Activated T-cell treated with anti-CD3 and anti-CD28 coated beads for 48 hours (primary cell): ENCODE data around the gene ANKRD40.
"Not testable (repeated sequence)": the region's sequence is repeated elsewhere in the genome, so short reads cannot be mapped to it uniquely, and the experiment has no call there.

Source experiments
- DNase-seq: peaks from one replicate; pipeline ENCODE4 v3.0.0-alpha.2; 2020; ENCODE audit warnings: low read depth

ANKRD40 gene

DNA sequence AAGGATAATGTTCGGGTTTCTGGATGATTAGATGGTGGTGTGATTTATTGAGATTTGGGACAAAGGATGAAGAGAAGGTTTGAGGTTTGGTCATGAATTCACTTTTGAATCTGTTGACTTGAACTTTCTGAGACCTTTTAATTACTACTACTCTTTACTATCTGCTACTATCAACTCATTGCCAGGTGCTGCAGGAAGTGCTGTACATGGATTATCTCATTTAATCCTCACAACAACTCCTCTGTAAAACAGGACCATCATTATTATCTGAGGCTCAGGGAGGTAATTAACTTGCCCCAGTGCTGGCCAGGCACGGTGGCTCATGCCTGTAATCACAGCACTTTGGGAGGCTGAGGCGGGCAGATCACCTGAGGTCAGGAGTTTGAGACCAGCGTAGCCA lies 2.9 kb upstream of the ANKRD40 start:
- DNase-seq = no peak

DNA sequence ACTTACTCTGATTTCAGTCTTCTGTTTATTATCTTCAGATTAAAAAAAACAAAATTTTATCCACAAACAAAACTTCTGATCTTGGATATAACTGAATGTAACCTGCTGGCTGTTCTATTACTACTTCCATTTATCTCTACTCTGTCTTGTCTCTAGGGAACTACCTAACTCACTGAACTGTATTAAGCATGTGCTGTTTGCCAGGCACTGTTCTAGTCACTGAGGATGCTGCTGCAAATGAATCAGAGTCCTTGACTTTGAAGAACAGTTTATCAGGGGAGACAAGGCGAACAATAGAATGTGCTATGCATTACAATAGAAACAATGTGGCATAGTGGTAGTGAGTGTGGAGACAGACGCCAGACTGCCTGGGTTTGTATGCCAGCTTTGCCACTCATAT lies 2.3 kb upstream of the ANKRD40 start:
- DNase-seq = no peak

DNA sequence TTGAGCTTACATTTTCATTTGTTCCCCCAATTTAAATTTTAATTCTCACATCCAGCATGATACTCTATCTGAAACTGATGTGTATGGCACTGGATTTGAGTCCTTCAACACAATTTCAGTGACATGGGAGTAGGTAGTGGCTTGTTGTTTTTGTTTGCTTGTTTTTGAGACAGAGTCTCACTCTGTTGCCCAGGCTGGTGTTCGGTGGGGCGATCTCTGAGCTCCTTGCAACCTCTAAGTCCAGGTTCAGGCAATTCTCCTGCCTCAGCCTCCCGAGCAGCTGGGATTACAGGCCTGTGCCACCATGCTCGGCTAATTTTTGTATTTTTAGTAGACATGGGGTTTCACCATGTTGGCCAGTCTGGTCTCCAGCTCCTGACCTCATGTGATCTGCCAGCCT lies 1.3 kb upstream of the ANKRD40 start:
- DNase-seq = not testable (repeated sequence)

DNA sequence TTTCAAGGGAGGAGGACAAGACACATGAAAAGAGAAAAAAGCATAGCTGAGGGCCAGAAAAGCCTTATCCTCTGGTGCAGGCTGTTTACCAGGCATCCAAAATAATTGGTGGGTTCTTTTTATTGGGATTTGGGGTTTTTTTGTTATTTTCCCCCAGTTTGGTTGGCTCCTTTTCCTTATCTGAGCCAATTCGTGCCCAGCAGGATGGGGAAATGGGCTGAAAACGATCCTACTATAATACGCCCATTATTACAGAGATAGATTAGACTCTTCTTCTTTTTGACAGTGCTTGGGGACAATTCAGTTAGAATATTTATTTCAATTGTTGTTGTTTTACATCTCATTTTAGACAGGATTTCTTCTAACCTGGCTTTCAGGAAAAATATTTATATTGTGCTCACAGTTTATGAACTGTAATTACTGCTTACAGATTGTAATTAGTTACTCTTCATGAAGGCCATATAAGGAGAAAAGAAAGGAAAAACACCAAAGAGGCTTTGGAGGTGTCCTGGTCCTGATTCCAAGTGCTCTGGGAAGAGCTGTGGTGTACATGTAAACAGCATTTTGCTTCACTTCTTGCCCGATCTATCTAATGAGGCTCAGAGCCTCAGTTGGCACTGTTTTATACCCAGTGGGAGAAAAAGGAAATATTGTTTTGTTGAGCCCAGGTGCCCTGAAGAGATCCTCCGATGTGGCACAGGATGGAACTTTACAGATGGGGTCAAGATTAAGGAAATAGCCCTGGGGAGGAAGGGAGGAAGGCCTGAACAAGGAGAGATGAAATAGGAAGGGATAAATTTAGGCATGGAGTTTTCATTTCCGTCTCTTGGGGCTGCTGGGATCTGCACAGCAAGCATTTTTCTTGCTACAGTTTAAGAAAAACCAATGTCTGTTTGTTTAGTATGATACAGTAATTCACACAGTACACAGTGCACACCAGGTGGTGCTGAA lies 611 bp upstream of the ANKRD40 start:
- DNase-seq = no peak

DNA sequence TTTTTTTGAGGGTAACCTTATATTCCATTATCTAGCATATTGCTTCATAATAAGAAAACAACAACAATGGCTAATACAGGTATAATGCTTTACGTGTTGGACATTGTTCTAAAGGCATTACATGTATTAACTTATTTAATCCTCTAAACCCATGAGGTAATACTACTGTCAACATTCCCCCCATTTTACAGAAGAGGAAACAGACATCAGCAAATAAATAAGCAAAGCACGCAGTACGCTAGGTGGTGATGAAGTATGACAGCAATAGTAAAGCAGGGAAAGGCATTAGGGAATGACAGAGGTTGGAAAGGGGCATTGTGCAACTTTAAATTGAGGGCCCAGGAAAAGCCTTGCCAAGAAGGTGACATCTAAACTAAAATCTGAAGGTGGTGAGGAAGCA lies 4.6 kb downstream of the ANKRD40 start:
- DNase-seq = no peak

DNA sequence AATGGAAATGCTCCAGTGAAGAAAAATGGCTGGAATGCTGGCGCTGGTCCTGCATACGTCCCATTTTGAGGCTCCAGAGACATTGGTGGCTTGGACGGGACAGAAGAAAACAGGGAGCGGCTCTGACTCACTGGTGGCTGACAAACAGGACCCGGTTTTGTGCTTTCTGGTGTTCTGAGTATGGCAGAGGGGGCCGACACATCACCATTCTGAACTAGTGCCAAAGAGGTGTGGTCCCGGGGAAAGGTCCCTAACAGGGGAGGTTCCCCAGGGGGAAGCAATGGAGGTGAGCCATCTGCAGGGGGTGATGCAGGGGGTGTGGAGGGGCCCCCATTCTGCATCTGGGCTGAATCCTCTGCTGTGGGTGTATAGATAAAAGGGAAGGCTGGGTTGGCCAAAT lies 8.3 kb downstream of the ANKRD40 start:
- DNase-seq = no peak

DNA sequence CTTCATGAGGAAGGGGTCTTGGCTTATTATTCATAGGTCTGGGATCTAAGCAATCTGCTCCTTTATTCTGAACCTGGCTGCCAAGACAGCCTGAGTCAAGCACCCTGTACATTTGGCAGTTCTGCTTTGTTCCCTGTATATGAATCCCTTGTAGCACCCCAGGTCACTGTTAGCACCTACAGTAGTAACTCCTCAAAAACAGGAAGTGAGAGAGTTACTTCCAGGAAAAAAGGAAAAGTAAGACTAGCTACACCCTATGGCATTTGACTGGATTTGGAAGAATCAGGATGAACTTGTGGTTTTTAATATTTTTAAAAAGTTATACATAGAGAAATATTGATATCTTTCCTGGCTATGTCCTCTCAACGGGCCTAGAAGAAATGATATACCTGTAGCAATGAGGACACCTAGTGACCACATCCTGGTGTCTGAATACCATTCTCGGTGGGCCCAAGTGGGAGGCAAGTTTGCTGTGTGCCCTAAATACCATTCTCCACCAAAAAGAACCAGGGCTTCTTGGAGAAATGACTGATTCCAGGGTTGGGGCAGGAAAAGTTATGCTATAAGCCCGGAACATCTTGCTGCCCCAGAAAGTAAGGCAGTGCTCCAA lies 9.9 kb downstream of the ANKRD40 start:
- no peak for DNase-seq

DNA sequence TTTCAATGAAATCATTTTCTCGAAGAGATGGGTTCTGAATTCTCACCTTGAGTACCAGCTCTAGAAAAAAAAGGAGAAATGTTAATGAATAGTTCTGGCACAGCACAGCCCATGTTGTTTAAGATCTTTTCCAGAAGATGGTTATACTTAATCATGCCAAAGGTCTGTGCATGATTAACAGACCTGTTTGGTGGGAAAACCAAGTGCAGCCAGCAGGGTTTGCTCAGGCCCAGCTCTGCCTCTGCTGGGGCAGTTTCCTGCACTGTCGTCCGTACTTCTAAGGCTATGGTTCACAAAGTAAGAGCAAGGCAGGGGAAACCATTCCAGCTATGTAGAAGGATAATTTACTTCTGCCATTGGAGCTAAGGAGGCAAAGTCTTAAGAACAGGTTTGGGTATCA lies 10.7 kb downstream of the ANKRD40 start:
- no peak for DNase-seq

DNA sequence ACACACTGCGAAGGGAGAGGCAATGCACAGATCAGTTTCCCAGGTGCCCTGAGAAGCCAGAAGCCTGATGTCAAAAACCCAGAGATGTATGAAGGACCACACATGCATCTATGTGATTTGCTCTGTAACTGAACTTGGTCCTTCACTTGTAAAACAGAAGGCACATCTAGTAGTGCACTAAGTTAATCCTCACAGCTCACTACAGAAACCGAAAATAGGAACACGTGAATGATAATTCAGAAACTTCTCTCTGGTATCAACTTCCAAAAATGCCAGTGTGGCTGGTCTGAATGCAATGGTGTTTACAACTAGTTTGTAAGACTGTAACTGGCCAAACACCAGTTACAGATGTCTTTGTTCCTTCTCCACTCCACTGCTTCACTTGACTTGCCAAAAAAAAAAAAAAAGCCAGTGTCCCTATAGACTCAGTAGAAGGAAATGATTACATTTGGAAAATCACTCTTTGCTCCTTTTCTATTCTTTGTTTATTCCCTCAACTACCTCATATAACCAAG lies 11.3 kb downstream of the ANKRD40 start:
- no peak for DNase-seq

DNA sequence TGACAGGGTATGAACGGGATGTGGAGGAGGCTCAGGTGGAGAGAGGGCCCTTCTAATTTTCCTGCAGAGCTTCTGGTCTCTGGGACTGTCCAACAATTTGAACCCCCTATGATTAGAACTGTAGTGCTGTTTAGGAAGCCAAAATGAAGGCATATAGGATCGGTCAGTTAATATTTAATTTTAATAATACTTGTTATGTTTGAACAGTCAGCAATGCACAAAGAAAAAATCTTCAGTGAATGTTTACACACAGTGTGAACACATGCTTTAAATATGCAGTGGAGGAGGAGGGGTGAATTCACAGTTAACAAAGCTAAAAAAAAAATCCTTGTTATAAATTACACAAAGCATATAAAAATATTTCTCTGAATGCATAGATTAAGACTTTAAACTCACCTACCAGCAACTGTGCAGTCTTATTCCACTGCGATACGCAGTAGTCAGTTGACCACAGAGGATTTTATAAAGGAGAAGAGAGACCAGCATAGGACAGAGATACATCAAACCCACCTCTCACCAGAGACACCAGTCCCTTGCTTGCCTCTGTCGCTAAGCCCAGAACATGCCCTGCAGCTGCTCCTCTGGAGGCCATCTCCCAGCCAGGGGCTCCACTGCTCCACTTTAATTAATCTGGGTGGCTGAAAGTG lies 14.6 kb downstream of the ANKRD40 start:
- DNase-seq = no peak

DNA sequence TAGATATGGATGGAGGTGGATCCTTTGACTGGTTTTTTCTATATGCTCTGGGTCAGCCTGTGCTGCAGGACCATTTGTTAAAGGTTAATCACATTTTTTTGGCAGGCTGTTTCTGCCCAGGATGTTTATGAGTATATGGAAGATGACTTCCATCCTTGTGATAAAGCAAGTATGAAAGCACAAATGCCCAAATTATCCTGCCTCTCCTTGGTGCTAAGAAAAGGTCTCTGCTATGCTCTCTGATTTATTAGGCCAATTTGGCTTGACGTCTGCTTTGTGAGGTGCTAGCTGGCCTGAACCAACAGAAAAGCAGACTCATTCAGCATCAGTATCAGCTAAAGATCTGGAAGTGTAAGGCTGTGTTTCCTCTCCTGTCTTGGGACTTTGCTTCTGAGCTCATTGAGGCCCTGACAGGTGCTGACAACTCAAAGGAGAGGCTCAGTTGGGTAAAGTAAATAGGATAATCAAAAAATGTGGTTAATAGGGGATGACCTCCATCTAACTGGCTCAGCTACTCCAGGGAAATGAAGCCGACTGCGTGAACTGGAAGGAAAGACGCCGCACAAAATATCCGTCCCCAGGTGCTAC lies 15.2 kb downstream of the ANKRD40 start:
- no peak for DNase-seq

DNA sequence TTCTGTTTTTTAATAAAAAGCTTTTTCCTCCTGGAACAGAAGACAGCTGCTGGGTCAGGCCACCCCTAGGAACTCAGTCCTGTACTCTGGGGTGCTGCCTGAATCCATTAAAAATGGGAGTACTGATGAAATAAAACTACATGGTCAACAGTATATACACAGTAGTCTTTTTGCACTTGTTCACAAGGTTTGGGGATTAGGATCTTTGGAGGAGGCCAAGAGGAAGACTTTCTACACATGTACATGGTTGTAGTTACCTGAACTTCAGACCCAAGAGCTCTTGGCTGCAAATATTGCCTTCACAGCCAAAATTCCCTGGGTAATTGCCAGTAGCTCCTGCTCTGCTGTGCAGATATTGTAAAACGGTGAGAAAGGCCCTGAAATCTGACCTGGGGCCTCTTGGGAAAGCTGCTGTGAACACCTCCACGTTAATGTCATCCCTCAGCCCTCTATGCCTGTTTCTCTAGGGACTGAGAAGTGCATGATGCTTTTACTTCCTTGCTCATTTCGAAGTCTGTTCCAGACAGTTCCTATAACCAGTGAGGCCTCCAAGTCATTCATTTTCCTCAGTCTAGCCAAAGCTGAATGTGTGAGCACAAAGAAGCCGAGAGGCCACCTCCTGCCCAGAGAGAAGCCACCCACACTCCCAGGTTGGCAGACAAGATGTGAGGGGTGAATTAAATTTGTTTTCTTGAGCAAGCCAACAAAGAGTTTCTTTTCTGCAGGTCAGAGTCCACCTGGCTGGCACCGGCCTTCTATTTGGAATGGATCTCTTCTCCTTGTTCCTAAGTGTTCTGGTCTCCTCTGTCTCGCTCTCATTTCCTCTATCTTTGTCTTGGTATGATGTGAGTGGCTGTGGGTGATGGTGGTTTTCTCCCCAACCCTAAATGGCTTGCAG lies 15.9 kb downstream of the ANKRD40 start:
- DNase-seq = no peak

DNA sequence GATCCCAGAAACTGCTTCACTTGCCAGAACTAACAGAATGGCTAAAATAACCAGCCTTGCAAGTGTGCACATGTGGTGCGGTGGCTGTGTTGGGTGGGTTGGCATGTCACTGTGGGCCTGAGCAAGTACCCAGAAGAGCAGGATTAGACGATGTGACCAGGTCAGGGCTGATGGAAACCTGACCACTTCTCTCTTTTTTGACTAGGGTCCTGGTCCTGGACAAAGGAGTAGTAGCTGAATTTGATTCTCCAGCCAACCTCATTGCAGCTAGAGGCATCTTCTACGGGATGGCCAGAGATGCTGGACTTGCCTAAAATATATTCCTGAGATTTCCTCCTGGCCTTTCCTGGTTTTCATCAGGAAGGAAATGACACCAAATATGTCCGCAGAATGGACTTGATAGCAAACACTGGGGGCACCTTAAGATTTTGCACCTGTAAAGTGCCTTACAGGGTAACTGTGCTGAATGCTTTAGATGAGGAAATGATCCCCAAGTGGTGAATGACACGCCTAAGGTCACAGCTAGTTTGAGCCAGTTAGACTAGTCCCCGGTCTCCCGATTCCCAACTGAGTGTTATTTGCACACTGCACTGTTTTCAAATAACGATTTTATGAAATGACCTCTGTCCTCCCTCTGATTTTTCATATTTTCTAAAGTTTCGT lies 16.7 kb downstream of the ANKRD40 start:
- DNase-seq = no peak

DNA sequence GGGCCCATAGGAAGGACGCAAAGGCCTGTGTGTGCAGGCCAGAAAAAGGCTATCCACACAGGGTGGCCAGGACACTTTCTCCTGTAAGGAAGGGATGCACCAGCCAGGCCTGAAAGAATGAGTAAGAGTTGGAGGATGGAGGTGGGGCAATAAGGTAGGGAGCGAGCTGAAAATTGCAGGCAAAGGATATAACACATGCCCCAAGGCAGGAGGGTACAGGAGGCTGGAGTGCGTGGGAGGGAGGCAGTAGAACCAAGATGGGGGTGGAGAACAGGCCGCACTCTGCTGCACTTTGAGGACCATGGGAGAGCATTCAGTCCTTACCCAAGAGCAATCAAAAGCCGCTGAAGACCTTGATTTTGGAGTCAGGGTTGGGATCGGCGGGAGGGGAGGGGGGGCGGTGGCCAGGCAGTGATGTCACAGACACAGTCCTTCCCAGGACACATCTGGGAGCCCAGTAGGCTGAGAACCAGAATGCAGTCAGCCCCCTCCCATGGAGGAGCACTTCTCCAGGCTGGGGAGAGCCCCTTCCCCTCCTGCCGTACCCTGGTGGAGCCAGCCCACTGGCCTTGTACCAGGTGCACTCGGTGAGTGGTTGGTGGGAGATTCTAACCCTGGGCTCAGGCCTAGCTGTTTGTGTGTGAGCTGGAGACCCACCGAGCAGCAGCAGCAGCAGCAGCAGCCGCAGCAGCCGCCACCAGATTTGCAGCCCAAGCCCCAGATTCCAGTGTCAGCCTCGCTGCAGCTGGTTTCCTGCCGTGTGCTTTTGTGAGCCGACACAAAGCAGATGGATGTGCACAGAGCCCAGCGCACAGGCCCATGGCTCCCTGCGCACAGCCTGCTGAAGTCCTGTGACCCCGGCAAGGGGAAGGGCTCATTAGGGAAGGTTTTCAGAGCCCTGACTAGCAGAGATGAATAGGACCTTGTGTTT lies 17.5 kb downstream of the ANKRD40 start:
- DNase-seq = no peak

DNA sequence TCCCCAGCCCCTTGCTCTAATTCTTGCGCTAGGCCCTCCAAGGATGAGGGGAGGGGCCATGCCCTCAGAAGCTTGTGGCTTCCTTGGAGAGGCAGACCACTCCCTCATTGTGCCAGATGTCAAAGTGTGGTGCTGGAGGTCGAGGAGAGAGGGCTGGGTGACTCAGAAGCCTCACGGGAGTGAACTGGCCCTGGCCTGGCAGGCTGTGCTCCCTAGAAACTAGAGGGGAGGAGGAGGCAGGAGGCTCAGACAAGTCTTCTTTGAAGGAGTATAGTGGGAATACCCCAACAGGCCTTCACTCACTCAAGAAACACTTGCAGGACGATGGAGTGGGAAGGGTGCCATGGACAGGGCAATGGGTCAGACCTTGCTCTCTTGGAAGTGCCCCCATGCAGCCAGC lies 18.5 kb downstream of the ANKRD40 start:
- DNase-seq = no peak

DNA sequence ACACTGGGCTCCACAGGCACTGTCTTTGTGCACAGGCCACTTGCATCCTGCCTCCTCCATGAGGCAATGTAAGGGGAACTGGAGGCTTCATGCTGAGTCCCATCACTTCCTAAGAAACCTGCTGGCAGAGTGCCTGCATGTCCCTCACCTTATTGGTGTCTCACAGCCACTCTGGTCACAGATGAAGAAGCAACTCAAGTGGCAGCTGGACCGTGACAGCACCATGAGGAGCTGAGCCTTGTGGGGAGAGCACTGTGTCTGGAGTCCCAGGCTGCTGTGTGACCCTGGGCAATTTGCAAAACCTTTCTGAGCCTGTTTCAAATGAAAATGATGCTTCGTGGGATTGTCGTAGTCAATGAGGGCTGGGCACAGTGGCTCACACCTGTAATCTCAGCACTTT lies 19.5 kb downstream of the ANKRD40 start:
- DNase-seq = no peak

DNA sequence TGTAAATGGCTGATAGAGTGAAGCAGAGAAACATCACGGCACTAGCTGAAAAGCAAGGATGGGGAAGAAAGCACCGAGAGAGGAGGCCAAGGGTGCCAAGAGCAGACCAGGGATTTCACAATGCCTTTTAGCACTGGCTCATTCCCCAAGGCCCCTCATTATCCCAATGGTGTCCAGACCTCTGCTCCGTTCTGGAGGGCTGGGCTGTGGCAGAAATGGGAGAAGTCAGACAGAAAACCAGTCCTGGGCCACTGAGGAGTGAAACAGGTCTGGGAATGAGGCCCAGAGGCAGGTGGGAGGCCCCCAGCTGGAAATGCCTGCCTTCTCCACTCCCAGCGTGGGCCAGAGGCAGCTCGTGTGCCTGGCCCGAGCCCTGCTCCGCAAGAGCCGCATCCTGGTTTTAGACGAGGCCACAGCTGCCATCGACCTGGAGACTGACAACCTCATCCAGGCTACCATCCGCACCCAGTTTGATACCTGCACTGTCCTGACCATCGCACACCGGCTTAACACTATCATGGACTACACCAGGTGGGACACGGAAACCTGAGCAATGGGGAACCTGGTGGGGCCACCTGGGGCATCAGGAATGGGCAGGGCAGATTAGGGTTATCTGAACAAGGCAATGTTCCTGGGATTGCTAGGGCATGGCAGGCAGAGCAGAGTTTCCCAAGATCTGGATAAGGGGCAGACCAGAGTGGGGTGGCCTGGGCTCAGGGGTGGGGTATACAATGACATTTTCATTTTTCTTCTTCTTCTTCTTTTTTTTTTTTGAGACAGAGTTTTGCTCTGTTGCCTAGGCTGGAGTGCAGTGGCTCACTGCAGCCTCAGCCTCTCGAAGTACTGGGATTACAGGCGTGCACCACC lies 20.3 kb downstream of the ANKRD40 start:
- DNase-seq = no peak

DNA sequence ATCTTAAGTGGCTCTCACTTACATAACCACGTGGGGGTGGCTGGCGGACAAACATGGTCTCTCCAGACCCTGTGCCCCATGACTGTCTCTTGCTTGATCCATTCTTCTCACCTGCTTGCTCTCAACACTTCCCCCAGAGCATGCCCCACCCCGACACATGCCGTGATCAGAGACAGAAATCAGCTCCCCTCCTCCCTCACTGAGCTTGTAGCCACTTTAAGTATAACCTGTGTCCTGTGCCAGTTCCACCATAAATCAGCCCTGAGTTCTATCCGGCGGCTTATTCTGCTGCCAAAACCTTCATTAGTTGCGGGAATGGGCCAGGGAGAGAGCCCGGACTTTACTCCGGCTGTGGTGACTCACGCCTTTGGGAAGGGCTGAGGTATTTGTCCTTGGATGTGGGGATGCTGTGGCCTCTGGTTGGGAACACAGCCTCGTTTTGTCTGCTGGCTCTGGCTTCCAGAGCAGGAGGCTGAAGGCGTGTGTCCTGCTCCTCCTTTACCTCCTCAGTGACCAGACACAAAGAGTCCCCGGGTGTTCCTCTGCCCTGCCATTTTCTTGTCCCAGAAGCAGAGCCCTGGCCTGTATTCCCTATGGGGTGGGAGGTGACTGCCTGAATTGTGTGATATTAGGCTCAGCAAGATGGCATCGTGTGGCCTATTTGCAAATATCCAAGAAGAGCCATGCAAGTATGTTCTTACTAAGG lies 21.1 kb downstream of the ANKRD40 start:
- no peak for DNase-seq
